8988T (cell line): ENCODE data around the gene ZCCHC4.
A peak's percentile ranks its signal among the peaks of the same experiment; 100 is the strongest.

Experiments
- DNase-seq: peaks from one replicate; pipeline ENCODE4 v3.0.0; 2011

The ZCCHC4 gene, protein sequence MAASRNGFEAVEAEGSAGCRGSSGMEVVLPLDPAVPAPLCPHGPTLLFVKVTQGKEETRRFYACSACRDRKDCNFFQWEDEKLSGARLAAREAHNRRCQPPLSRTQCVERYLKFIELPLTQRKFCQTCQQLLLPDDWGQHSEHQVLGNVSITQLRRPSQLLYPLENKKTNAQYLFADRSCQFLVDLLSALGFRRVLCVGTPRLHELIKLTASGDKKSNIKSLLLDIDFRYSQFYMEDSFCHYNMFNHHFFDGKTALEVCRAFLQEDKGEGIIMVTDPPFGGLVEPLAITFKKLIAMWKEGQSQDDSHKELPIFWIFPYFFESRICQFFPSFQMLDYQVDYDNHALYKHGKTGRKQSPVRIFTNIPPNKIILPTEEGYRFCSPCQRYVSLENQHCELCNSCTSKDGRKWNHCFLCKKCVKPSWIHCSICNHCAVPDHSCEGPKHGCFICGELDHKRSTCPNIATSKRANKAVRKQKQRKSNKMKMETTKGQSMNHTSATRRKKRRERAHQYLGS

DNA sequence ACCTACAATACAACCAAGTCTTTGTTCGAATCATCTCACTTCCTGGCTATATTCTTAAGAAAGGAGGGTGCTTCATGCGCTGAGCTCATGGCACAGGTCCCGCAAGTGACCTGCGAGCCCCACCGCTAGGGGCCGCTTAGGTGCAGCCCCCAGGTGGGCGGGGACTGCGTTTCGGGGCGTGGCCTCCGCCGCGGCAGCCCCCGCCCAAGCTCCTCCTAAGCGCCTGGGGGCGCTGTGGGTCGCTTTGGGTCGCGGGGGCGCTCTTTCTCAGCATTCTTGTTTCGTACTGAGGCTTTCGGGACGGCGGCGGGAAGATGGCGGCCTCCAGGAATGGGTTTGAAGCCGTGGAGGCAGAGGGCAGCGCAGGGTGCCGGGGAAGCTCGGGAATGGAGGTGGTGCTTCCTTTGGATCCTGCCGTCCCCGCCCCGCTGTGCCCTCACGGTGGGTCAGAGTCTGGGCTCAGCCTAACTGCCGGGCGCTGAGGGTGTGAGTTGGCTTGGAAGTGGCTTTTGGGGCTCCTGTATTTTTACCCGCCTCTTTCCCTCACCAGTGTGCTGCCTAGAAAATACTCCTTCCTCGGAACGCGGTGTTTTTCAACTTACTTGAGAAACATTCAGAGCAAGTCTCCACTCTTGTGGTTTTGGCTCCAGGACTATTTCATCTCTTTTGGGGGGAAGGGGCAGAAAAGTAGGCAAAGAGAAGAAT, at the start of gene ZCCHC4:
TSS of gene ZCCHC4 (plus strand) at position 279 of the 705 bp plus-strand sequence. CDS start at position 315, 36 bp downstream.
- peak; percentile 33 for DNase-seq

- DNase-seq, result no peak
Observed at GRCh38 chr4:25271866-25272265, 40.7 kb upstream of the ZCCHC4 start.

DNA sequence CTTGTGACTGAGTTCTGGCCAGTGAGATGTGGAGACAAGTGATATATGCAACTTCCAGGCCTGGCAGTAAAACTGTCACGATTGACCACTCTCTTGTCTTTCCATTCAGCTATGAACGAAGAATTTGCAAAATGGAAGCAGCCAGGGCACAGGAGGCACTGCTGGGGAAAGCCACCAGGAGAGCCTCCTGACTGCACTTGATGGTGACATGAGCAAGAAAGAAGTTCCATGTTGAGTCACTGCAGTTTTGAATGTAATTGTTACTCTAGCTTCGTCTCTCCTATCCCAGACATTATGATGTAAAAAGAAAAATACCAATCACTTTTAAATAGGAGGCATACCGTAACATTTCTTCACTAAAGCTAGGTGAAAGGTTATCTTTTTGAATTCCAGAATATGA, 32.4 kb upstream of the ZCCHC4 start:
- DNase-seq, result no peak

- DNase-seq, result no peak
Observed at GRCh38 chr4:25283948-25284347, 28.6 kb upstream of the ZCCHC4 start.

- DNase-seq, result no peak
Observed at GRCh38 chr4:25284466-25284865, 28.1 kb upstream of the ZCCHC4 start.

- DNase-seq, result no peak
Observed at GRCh38 chr4:25290490-25291067, 22.0 kb upstream of the ZCCHC4 start.

GRCh38 chr4:25291158-25291733, 21.3 kb upstream of the ZCCHC4 start:
- no peak for DNase-seq

DNA sequence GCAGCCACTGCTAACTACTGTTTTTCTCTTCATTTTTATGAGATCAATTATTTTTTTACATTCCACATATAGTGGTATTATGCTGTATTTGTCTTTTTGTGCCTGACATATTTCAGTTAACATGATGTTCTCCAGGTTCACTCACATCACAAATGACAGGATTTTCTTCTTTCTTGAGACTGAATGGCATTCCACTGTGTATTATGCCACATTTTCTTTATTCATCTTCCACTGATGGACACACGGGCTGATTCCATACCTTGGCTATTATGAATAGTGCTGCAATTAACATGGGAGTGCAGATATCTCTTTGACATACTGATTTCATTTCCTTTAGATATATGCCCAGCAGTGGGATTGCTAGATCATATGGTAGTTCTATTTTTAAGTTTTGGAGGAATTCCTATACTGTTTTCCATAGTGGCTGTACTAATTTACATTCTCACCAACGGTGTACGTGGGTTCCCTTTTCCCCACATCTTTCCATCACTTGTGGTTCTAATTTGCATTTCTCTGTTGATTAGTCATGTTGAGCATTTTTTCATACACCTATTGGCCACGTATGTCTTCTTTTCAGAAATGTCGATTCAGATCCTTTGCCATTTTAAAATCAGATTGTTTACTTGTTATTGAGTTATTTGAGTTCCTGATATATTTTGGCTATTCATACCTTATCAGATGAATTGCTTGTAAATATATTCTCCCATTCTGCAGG, 14.9 kb upstream of the ZCCHC4 start:
- no peak for DNase-seq

GRCh38 chr4:25299476-25300203, 12.9 kb upstream of the ZCCHC4 start:
- DNase-seq, result no peak

- DNase-seq, result no peak
Observed at GRCh38 chr4:25301471-25301870, 11.1 kb upstream of the ZCCHC4 start.

GRCh38 chr4:25302626-25303025, 9.9 kb upstream of the ZCCHC4 start:
- no peak for DNase-seq

DNA sequence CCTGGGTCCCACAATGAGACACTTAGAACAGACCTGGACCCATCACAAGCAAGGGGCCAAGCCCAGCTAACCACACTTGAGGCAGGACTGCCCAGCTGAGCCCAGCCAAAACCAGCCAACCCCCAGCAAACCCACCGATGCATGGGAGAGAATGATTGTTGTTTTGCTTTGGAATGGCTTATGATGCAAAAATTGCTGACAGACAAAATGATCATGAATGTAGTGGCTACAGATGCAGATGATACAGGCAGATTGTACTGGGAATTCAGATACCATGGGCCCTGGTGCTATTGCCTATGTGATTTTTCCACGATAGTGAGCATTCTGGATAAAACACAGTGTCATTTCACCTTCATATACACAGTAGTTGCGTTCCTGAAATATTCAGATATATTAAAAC, 9.0 kb upstream of the ZCCHC4 start:
- DNase-seq, result no peak

DNA sequence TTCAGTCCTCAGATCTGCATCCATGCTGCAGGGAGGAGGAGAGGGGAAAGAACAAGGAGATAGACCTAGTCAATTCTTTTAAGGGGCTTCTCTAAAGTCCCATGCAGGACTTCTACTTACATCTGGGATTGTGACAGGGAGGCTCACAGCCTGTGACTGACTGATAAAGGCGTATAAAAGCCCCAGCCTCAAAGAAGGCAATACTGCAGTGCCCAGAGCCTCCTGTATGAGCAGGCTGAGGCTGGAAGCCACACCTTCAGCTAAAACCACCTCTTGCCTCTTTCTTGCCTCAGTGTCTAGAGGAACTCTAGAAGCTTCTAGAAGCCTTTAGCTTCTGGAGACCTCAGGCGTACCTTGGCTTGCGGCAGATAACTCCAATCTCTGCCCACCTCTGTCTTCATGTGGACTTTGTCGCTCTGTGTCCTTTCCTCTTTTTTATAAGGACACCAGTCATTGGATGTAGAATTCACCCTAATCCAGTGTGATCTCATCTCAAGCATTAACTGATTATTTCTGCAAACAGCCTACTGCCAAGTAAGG, 6.0 kb upstream of the ZCCHC4 start:
- DNase-seq, result no peak

DNA sequence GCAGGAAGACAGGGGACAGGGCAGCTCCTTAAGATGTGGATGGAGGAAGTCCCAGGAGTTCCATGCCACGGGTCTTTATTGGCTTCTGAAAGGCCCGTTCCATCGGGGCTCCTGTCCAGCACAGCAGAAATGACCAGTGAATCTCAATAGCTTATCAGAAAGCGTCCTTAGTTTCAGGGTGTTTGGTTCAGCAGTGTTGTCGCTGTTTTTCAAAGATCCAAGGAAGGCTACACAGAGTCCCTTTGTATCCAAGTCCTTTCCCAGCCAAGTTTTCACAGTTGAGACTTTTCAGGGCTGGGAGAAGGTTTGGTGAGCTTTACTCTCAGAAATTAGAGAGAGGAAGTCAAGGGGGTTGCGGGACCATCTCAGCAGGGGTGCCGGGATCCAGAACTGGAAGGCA, 5.0 kb upstream of the ZCCHC4 start:
- no peak for DNase-seq

DNA sequence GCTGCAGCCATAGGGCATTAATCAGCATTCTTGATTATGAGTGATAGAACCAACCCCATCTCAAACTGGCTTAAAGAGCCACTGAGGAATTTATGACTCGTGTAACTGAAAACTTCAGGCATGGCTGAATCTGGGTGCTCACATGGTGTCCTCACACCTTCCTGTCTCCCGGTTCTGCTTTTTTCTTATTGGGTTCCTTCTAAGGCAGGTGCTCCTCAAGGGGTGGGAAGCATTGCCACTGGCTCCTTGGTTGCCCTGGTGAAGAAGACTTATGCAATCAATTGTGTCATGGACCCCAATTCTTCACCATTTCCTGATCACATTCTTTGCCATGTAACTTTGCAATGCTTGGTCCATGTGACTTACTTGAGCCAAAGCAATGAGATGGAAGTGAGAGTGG, 4.3 kb upstream of the ZCCHC4 start:
- DNase-seq, result no peak

DNA sequence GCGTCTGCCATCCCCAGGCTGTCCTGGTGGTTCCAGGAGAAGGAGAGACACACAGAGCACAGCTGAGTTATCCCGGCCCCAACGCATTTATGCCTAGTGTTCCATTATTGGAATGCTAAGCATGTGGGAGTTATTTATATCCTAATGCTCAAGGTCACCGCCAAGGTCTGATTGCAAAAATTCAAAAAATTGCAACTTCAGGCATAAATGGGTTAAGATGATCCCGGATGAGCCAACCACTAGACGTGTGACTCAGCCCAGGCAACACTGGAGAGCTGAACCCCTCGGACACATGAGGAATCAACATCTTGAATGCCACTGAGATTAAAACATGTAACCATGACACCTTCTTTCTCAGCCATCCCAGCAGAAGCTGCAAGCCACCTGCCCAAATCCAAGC, 3.8 kb upstream of the ZCCHC4 start:
- DNase-seq, result no peak

- no peak for DNase-seq
Observed at GRCh38 chr4:25310066-25310802, 2.3 kb upstream of the ZCCHC4 start.

DNA sequence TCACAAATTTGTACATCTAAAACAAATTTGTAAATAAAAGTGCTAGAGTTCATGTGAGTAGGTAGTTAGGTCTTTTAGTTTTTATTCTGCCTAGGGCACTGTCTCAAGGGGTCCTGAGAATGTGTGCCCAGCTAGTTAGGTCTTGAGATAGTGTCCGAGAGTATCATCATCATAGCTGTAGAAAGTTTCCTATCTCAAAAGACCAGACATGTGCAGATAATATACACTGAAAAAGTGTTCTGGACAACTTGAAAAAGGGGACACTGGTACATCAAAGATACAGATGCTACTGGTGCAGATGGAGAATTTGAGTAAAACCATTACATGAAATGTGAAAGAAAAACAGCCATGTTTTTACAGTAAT, 1.8 kb upstream of the ZCCHC4 start:
- DNase-seq, result no peak

DNA sequence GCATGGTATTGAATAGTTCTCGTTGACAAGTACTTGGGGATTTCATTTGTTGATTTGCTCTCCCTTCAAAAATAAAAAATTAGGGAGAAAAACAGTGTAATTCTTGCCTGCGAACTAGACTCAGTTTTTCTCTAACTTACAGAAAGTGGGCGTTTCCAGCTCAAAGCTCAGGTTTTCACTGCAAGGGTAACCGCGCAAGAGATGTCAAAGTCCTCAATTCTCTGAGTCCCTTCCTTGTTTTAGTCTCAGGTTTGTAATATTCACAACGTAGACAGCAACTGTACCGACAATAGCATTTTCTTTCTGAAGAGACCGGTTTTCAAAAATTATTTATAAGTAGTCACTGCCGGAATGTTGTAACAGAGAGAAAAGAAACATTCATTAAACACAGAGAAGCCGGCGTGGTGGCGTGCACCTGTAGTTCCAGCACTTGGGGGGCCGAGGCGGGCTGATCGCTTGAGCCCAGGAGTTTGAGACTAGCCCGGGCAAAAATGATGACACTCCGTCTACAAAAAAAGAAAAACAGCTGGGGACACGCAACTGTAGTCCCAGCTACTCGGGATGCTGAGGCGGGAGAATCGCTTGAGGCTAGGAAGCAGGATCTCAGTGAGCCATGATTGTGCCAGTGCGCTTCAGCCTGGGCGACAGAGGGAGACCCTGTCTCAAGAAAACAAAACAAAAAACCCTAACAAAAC, 774 bp downstream of the ZCCHC4 start:
- no peak for DNase-seq

GRCh38 chr4:25320336-25320735, 7.8 kb downstream of the ZCCHC4 start:
- DNase-seq, result no peak
